Stimulated activated naive CD8-positive, alpha-beta T cell treated with anti-CD3 and anti-CD28 coated beads, Interleukin-15, Interleukin-2, amounts not matched to agents 100 U/mL and 50 U/mL, for 24 hours (primary cell): ENCODE data around the gene ARHGEF28.

Experiments
- ATAC-seq: fragments of 150-1000 bp; cut with Tn5 transposase; one replicate; pipeline ENCODE4 v1.10.0; 2021
- DNase-seq: peaks from one replicate; pipeline ENCODE4 v3.0.0; 2021

The ARHGEF28 gene

DNA sequence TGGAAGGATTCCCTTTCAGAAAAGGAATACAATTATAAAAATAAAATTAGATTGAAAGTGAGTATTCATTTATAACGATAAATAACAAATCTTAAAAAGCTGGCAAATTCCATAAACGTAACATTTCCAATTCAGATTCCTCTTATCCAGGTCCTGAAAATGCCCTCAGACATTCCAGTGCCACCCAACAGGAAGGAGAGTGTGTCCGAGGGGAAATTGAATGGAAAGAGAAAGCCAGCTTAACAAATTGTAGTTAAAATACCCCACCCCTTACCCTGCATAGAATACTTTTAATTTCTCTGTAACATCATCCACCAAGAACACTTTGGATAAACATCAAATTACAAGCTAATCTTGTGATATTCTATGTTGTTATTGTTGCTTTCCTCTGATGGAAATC is 72.0 kb downstream of the ARHGEF28 start:
- ATAC-seq, result no peak
- DNase-seq, result no peak

DNA sequence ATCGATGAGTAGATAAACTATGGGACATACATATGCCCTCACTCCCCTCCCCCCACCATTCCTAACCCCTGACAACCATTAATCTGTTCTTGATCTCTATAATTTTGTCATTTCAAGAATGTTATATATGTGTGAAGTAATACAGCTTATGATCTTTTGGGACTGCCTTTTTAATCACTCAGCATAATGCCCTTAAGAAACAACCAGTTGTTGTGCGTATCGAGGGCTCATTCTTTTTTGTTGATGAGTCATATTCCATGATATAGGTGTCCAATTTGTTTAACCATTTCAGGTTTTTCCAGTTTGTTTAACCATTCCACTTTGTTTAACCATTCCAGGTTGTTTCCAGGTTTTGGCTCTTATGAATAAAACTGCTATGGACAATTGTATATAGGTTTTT is 75.6 kb downstream of the ARHGEF28 start:
- ATAC-seq (no peak), DNase-seq (no peak)

DNA sequence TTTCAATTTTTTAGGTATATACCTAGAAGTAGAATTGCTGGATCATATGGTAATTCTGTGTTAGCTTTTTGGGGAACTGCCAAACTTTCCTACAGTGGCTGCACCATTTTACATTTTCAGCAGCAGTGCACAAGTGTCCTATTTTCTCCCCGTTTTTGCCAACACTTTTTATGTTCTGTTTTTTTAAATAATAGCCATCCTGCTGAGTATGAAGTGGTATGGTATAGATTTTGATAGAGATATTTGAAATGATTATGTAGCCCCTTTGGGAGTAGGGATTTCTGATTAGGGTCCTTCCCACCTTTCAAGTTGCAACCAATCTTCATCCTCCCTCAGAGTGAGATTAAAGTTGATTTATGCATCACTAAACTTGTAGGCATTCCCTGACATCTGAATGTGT is 76.5 kb downstream of the ARHGEF28 start:
- DNase-seq (no peak), ATAC-seq (no peak)

DNA sequence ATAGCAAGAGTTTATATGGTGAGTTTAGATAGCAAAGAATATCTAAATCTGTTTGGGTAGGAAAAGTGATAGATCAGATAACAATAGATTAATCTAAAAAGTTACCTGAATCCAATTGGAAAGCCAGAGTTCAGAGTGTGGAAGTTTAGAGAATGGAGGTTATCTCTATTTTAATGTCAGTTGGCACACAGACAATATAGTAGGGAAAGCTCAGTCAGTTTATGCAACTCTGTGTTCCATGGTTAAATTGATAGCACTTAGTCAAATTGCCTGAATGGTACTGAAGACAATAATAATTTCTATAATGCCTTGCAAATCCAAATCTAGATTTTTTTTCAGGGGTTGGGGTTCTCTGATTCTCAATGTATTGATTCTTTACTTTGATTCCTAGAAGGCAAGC is 77.0 kb downstream of the ARHGEF28 start:
- ATAC-seq (no peak), DNase-seq (no peak)

DNA sequence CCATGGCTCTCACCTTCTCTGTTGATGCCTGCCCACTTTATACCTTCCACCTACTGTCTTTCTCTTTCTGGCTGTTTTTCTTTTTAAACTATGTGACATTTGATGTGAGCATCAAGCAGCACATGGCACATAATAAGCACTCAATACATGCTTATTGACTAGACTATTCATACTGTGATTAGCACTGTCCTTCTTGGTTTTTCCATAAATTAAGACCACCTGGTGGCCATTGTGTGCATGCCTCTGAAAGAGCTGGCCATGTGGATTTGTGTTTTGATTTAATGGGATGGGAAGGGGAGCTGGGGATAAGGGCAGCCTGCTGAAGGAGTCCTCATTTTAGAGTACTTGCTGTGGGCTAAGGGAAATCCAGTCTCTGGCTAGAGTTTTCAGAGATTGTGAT is 79.4 kb downstream of the ARHGEF28 start:
- no peak for ATAC-seq

DNA sequence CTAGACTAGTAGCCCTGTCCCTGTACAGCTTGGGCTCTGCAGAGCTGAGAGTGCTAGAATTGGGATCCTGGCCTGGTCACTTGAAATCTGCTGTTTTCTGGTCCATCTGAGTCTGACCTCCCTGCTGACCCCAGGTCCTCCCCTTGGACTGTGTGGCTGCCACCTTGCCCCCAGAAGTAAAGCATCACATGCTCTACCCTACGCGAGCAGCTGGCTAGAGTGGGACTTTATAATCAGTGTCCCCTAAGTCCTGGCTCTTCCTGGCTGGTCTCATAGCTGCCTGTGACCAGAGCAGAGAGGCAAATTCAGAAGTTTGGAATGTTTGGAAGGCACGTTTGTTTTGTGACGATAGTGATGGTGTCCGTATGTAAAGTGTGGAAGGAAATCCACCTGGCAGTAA is 81.0 kb downstream of the ARHGEF28 start:
- no peak for DNase-seq

More for the DNA sequence above, 79.4 kb downstream of the ARHGEF28 start:
- no peak for DNase-seq

DNA sequence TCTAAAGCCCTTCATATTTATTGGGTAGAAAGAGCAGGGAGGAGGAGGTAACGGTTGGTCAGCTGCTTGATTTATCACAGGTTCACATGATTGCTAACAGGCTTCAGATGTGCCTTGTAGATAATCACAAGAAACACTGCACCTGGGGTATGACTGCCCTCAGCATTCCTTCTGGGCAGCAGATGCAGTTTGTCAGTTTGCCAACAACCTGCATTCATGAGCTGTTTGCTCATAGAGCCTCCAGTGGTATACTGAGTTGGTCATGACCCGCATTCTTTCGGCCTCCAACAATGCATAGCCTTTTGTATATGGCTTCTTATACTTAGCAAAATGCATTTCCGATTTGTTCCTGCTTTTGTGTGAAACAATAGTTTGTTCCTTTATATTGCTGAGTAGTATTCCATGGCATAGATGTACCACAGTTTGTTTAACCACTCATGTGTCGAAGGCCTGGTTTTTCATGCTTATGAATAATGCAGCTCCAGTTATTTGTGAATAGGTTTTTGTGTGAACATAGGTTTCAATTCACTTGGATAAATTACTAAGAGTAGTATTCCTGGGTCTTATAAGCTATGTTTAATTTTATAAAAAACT is 83.6 kb downstream of the ARHGEF28 start:
- ATAC-seq (no peak), DNase-seq (no peak)

More for the DNA sequence above, 81.0 kb downstream of the ARHGEF28 start:
- ATAC-seq, result no peak

DNA sequence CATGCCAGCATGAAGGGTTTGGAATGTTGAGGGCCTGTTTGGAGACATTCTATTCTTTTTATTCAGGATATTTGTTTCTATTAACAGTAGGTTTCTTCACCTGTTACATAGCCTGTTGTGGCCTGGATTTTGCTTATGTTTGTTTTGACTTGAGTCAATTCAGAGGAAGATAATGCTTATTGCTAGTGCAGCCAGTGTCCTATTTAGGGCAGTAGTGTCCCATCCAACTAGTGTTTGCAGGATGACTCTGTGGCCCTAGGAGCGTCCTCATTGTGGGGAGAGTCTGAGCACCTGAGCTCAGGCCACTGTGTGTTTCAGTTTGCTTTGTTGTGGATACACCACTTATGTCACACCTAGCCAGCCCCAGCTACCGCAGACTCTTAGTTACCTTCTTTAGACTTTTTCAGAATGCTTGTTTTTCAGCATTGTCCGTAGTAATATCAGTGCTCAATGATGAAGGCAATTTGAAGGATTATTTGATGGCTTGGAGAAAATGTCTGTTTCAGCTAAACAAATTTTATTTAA is 90.3 kb downstream of the ARHGEF28 start:
- ATAC-seq, result no peak

DNA sequence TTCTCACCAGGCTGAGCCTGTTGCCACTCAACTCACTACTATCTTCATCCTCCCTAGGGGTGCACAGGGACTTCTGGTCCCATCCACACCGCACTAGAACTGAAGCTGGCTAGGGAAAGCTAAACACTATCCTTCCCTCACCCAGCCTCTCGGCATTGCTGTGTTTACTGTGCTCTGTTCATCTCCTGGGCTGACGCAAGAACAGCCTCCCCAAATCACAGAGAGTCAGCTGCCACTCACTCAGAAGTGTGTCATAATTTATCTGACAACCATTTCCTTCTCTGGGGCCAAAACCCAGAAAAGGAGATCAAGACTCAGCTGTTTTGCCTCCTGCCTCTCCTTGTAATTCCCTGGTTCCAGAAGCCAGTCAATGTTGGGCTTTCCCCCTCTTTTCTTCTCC is 92.8 kb downstream of the ARHGEF28 start:
- ATAC-seq (no peak), DNase-seq (no peak)

More for the DNA sequence above, 90.3 kb downstream of the ARHGEF28 start:
- no peak for DNase-seq

DNA sequence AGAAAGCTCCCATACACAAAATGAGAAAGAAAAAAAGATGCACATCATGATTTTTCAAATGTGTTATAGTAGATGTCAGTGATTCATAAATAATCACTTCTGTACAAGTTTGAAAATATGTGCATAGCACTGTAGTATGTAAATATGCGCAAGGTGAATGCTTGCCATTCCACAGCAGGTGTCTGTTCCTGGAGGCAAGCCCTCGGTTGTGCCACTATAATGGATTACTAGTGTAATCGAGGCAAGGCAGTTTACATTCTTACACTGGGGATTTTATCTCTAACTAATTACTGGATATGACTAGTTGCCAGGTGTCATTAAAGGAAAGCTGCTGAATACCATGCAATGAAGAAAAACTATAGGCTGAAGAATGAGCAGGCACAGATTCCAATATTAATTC is 93.6 kb downstream of the ARHGEF28 start:
- ATAC-seq (no peak), DNase-seq (no peak)

DNA sequence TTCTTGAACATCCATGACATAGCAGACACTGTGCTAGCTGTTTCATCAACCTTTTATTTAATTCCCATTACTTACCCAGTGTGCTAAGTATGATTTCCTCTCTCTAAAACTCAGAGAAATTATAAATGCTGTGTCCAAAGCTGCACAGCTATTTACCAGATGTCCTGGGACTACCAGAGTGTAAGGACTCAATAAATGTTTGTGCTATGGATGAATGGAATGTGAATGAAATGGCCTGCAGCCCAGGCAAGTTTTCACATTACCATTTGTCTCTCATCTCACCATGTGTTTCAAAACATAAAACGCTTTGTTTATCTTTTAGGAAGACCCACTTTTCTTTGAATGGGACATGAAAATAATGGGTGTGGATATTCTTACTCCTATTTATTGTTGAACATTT is 96.2 kb downstream of the ARHGEF28 start:
- ATAC-seq (no peak), DNase-seq (no peak)

DNA sequence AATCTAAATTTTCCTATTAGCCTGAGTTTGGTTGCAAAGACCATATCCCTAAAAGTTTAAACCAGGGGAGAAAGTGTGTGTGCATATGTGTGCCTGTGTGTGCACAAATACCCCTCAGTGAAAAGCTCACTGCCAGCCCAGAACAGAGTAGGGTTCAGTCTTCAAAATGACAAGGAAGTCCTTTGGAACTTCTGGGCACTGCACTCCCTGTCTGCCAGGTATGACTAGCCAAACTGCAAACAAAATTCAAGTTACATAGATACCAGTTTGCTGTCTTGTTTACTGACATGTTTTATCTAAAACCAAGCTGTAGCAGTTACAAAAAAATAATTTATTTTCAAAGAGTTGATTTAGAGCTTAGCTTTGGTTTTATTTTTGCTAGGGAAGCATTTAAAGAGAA is 100.1 kb downstream of the ARHGEF28 start:
- no peak for DNase-seq
- ATAC-seq, result no peak

DNA sequence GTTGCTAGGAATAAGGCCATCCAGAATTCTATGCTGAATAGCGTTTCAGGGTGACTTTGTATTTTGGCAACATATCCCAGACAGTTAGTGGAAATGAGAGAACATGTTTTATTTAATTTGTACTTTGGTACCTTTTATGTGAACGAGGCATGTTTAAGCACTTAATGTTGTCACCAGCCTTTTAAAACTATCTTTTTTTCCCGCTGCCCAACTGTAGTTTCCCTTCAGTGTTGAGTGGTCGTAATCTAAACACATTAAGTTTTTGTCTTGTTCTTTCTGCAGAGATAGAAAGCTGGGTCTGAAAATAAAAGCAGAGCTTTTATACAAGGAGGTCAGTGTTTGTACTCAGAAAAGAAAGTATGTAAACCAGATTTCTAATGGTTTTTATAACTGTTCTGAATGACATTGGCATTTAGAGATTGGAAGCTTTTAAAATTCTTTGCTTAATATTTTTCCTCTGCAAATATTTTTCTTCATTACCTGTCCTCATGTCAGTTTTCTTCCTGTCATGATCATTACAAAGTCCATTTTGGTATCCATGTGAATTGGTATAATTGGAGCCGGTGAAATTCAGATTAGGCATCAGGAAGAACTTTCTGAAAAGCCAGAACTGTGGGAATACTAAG is 100.7 kb downstream of the ARHGEF28 start:
- DNase-seq (no peak), ATAC-seq (no peak)

DNA sequence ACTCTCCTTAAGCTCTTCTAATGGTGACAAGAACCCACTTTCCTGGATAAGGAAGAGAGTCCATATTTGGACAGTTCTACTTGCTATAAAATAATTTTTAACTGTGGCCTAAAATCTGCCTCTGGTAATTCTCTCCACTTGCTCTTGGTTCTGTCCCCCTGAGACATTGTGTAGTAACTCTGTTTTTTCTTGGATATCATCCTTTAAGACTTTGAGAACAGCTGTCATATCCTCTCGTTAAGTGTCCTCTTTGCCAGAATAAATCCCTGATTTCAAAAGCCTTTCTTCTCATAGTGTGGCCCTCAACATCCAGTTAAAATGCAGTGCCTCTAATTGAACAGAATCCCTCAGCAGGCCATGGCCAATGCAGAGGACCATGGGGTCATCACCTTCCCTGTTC is 101.5 kb downstream of the ARHGEF28 start:
- DNase-seq, result no peak
- no peak for ATAC-seq

DNA sequence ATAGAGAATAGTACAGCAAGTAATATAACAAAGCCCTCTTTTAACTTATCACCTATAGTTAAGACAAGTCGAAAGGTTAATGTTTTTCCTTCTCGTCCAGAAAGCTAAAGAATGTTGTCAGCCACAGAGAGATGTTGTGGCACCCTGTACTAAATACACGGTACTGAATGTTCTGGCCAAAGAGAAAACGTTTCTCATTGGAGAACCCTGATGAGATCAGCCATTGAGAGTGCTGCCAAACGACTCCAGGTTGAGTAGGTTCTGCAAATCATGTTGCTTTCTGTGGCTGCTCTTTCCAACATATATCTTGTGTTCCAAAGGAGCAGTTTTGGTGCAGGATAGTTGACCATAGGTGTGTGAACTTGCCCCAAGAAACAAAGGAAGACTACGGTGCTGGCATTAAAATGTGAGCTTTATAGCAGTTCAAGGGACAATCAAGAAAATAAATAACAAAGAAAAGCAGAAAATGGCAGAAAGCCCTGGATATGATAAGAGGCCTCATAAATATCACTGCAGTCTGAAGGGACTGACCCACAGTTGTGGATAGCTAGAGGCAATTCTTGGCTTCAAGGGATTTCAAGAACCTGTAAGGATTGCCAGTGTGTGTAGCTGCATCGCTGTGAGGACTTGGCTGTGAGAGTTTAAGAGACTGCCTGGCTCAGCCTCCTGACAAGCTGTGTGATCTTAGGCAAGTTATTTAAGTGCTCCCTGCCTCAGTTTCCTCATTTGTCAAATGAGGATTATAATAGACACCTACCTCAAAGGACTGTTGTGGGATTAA is 102.7 kb downstream of the ARHGEF28 start:
- no peak for DNase-seq
- no peak for ATAC-seq

DNA sequence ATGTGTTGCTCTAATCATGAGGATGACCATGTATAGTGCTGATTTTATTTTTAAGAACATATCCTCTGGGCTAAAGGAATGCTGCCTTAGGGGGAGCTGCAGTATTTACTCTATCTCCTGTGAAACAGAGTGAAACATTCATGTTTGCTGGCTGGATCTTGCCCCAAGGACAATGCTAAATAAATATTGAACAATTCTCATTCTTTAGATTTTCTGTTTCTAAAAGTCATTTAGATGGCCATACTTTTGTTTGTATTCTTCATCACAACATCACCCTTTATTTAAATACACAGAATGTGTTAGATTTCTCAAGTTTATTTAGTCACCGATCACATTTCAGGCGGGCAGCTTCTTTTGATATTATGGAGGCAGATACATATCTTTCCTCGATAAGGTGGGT is 103.3 kb downstream of the ARHGEF28 start:
- no peak for ATAC-seq
- no peak for DNase-seq

DNA sequence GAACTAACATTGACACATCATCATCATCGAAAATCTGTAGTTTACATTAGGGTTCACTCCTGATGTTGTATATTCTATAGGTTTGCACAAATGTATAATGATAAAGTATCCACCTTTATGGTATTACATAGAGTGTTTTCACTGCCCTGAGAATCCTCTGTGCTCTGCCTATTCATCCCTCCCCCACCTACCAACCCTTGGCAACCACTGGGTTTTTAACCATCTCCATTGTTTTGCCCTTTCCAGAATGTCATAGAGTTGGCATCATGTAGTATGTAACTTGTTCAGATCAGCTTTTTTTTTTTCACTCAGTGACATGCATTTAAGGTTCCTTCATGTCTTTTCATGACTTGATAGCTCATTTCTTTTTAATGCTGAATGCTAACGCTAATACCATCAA is 106.0 kb downstream of the ARHGEF28 start:
- DNase-seq (no peak), ATAC-seq (no peak)

DNA sequence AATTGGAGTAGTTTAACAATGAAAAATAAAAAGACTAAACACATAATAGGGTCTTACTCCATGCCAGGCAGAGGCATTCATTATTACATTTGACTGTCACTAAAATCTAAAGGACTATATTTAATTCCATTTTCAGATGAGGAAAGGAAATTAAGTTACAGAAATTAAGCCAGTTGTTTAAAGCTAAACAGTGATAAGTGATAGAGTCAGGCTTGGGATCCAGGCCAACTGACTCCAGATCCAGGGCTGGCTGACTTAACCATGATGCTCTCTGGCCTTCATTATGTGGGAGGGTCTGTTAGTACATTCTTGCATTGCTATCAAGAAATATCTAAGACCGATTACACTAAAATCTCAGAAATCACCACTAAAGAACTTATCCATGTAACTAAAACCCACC is 107.2 kb downstream of the ARHGEF28 start:
- ATAC-seq, result no peak
- DNase-seq, result no peak

DNA sequence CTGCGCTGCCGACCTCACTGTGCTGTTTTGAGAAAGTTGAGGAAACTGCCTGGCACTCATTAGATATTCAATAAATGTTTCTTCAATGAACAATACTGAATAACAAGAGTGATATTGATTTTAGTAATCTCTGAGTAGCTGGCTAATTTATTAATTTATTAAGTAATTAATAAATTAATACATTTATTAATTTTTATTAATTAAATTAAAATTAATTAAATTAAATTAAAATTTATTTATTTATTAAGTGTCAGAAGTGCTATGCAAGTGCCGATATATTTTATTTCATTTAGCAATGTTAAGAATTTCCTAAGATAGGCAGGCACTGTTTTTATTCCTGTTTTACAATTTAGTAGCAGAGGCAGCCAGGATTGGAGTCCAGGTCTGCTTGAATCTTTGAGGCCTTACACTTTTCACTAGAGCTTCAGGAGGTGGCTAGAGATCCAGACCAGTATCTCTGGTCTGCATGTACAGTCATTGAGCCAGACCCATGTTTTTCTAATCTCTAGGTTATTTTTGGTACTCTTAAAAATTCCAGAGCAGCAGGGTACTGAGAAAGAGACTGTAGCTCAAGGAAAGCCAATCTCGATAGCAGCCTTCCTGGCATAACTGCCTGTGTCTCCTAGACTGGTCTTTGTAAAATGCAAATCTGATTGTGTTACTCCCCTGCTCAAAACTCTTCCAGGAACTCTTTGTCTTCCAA is 109.2 kb downstream of the ARHGEF28 start:
- DNase-seq (no peak), ATAC-seq (no peak)

DNA sequence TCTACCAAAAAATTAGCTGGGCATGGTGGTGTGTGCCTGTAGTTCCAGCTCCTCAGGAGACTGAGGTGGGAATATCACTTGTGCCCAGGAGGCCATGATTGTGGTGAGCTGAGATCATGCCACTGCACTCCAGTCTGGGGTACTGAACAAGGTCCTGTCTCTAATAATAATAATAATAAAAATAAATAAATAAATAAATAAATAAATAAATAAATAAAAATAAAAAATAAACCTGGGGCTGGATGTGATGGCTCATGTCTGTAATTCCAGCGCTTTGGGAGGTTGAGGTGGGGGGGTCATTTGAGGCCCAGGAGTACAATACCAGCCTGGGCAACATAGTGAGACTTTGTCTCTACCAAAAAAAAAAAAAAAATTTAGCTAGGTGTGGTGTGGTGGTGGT is 113.7 kb downstream of the ARHGEF28 start:
- DNase-seq, result no peak

DNA sequence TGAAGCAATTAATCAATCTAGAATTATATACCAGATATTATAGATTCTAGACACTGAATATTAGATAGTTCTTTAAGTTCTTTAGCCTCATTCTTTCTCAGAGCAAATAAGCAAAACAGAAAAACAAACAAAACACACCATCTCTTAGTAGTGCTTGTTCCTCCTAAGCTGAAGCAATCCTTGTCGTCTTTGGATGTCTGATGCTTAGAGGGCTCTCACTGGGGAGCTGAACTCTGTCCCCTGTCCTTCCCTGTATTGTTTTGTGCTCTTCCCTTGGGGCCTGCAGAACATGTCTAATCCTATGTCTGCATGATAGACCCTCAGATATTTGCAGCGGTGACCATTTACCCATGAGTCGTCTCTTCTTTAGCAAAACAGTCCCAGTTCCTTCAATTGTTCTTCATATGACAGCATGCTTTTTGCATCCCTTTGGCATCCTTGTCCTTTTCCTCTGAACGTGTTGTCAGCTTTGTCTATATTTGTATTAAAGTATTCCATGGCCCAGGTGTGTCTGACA is 114.3 kb downstream of the ARHGEF28 start:
- ATAC-seq (no peak), DNase-seq (no peak)

More for the DNA sequence above, 113.7 kb downstream of the ARHGEF28 start:
- ATAC-seq, result no peak

DNA sequence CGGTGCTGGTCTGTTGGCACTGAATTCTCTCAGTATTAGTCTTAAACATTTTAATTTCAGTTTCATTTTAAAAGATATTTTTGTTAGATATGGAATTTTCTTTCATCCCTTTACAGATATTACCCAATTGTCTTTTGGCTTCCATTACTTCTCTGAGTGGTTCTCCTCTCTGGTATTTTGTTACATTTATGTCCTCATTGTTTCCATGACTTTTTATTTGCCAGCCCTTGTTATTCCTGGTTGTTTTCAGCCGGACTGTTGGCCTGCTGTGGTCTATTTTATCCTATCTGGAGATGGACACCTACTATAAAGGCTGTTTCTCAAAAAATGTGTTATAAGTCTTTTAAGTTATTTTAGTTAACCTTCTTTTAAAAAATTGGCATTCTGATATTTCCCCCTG is 117.2 kb downstream of the ARHGEF28 start:
- no peak for ATAC-seq
- no peak for DNase-seq

DNA sequence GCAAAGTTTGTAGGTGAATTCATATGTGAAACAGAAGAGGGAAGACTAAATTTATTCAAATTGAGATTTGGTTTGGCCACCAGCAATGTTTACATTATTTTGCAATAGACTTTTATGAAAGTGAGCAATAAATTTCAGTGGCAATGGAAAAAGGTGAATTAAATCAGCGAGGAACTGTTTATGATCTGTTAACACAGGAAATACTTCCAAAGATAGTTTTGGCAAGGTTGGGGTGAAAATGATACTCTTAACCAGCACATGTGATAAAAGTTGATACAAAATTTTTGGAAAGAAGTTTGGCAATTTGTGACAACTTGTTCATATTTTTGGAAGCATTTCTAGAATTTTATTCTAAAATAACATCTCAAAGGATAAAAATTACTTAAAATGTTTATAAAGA is 119.8 kb downstream of the ARHGEF28 start:
- DNase-seq, result no peak
- ATAC-seq, result no peak
